NCI-H2196 treated with DMSO at 0.1 percent for 48 hours (cell line): Measurements from ENCODE around the gene GCA.

Experiments used
- DNase-seq: peaks from one replicate; lab custom pipeline; 2025; ENCODE audit not compliant: unreplicated experiment; lab: John Stamatoyannopoulos, UW

GCA gene

DNA sequence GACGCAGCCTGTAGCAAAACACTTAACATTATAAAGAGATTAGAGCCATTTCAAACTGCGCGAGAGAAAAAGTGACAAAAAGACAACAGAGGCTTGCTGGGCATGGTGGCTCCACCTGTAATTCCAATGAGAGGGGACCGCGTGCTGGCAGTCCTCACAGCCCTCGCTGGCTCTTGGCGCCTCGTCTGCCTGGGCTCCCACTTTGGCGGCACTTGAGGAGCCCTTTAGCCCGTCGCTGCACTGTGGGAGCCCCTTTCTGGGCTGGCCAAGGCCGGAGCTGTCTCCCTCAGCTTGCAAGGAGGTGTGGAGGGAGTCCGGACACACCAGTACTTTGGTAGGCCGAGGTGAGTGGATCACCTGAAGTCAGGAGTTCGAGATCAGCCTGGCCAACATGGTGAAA, 16.1 kb upstream of the GCA start:
- no peak for DNase-seq

- no peak for DNase-seq
Measured at GRCh38 chr2:162328424-162329157, 15.3 kb upstream of the GCA start.

DNA sequence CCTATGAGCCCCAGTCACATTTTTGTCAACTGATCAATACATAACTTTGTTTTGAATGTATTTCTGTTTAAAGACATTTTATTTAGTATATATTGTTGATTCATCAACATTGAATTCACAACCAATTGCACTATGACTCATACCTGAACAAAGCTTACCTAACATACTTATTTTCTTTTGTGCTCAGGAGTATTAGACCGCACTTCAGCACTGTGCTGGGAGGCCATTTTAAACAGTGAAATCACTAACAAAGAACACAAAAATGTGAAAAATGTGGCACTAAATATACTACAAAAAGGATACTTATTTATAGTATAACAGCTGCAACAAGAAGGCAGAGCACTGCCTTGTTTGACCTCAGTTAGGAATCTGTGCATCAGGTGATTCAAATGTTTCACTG, 13.1 kb upstream of the GCA start:
- DNase-seq = no peak

GRCh38 chr2:162333968-162334367, 10.0 kb upstream of the GCA start:
- no peak for DNase-seq

GRCh38 chr2:162337868-162338267, 6.1 kb upstream of the GCA start:
- DNase-seq = no peak

DNA sequence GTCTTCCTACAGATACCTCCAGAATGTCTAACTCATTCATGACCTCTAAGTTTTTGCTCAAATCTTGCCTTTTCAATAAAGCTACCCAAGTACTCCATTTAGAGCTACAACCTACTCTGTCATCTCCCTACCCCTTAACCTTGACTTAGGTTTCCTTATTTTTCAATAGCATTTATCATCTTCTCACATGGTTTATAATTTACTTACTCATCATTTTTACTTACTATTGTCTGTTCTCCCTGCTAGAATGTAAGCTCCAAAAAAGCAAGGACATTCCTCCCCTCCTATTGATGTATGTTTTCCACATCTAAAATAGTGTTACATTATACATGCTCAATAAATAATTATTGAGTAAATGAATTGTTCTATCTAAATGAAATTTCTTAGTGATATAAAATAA, 3.1 kb upstream of the GCA start:
- DNase-seq = no peak

DNA sequence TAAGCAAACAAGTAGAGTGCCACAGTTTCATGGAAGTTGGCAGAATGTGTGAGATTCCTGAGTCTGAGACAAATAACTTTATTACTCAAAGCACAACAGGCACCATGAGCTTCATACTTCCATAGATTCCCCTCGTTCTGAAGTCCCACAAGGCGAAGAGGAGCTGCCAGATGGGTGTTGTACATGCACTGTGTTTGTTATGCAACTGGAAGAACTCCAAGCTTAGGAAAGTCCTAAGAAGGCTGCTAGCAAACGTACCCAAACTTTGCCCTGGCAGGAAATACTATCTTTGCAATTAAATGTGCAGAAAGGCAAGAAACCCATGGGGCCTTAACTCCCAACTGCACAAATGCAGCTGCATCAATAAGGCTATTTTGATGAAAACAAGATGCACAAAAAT, 1.6 kb upstream of the GCA start:
- no peak for DNase-seq

DNA sequence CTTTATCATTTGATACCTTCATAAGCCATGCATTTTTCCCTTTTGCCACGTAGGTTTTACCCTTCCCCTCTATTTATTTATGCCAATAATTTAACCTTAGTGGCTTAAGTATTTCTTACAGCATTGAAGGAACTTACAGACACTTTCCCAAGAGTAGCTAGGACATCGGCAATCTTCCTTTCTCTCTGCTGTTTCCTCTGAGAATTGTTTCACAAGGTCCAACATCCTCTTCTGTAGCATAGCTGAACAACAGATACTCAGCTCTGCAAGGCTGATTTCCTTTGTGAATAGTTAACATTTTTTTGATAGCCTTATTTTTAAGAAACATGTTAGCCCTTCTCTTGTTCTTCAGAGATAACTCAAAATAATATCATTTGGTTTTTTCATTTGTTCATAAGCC, 1.1 kb upstream of the GCA start:
- DNase-seq = no peak

- DNase-seq = no peak
Measured at GRCh38 chr2:162343492-162343823, 474 bp upstream of the GCA start.

GRCh38 chr2:162344617-162344950, 652 bp downstream of the GCA start:
- DNase-seq = no peak

GRCh38 chr2:162365392-162365791, 21.5 kb downstream of the GCA start:
- DNase-seq = no peak

- no peak for DNase-seq
Measured at GRCh38 chr2:162368494-162368893, 24.6 kb downstream of the GCA start.

GRCh38 chr2:162369551-162369950, 25.6 kb downstream of the GCA start:
- no peak for DNase-seq

GRCh38 chr2:162370931-162371330, 27.0 kb downstream of the GCA start:
- DNase-seq = no peak

DNA sequence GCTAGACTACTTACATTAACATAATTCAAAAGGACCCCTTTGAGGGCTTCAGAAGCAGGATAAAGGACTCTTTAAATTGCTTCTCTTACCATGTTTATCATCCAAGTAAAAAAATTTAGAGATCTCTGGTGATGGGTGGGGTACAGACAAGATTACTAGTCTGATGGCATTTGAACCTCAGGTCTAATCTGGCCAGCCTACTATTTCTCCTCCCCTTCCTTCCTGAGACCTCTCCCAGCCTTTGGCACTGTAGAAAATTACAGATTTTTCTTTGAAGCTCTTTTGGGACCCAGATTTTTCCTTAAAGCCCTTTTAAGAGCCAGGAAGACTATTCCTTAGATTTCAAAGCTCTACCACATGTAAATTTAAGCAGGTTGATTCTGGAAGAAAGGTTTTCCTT, 28.9 kb downstream of the GCA start:
- DNase-seq = no peak

DNA sequence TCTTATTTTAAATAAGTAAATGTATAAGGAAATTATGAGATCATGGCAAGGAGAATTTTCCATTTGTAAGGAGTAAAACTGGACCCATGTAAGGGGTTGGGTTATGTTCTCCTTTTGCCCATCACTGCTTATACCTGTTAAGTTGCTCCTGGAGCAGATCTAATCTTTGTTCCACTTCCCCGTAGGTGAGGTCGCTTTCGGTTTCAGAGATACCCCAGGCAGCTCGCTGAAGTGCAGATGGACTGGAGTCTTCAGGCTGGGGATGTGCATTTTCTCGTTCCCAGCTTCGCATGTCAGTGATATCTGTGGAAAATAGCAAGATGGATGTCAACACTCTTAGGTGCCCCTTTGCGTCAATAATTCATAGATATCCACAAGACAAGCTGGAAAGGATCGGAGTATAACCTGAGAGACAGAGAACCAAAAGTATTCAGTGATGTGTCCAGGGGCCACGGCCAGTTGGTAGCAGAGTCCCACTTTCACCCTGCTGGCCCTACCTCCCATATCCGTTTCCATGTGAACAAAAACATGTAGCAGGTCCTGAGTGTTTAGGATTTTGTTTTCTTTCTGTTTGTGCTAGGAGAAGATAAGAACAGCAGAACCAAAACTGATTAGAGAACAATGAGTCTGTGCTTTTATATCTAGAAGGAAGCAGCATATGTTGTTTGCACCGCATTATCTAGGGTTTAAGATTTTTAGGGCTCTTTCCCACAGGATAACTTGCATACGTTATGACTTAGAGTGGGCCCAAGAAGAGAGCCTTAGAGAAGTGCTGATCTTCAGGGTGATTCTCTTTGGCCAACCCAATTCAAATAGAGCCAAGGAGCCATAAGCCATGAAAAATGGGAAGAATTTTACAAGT, 36.0 kb downstream of the GCA start:
- DNase-seq = no peak

- DNase-seq = no peak
Measured at GRCh38 chr2:162381851-162382250, 37.9 kb downstream of the GCA start.

DNA sequence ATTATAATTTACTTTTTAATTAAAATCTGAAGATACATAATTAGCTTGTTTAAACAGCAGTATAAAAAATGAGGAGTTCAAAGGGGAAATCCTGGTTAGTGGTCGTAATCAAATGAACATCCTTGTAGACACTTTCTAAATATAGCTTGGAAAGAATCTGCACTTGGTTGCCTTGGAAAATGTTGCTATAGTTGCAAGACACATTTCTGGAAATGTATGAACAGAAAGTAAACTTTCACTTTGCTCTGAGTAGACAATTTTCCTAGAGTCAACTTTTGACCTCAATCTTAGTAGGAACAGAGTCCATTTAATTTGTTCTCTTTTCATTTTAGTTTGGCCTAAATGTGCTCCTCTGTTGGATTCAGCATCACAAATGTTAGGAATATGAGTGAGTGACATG, 38.3 kb downstream of the GCA start:
- DNase-seq = no peak

DNA sequence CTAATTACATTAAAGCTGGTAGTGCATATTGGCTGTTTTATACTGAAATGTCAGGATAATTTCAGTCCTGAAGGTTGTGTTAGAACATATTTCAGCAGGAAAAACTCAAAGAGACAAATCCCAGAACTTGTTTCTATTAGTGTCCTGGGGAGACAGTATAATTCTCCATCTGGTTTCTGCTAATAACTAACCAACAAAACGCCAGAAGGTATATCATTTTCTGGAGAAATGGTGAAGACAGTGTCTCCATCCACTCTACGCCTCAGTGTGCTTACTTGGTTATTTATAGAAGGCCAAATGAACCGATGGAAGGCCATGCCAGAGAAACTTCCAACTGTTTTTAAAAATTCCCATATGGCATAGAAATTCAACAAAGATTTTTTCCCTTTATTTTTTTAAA, 41.6 kb downstream of the GCA start:
- no peak for DNase-seq

DNA sequence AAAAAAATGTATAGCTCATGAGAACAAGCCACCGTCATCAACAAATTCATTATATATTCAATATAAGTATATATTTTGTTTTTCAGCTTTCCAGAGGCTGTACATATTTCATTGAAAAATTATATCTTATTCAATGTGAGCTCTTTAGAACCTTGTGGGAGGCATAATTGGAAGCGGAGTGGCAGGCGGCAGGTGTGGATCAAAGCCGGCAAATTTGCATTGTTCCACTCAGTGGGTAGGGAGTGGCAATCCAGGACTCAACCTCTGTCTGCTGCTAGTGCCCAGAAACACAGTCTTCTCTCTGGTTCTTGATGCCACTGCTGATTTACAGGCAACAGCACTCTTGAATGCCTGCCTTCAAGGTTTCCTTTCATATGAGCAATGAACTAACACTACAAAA, 46.9 kb downstream of the GCA start:
- DNase-seq = no peak

GRCh38 chr2:162400336-162400735, 56.4 kb downstream of the GCA start:
- no peak for DNase-seq

GRCh38 chr2:162401871-162402270, 57.9 kb downstream of the GCA start:
- no peak for DNase-seq

DNA sequence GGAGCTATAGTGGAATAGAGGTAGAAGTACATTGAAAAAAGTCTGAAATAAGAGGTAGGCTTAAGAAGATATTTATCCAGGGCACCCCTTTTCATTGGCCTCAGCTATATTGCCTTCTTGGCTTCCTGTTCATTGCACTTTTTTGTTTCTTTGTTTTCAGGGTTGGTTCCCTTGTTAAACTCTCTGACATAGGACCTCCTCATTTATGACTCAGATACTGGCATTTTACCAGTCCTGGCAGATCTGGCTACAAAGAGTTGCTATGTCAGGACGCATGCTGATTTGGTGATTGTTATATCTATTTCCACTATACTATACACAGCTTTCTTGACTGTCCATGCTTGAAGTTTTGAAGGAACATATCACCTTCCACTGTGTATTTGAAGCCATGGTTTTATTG, 60.0 kb downstream of the GCA start:
- DNase-seq = no peak
